Activated CD8-positive, alpha-beta memory T cell treated with anti-CD3 and anti-CD28 coated beads, Interleukin-2, amount 50 U/mL, for 24 hours (primary cell): ENCODE results near the gene ARPP21.

Experiments
- DNase-seq: peaks from one replicate; pipeline ENCODE4 v3.0.0-alpha.2; 2020; ENCODE audit errors: extremely low read depth

ARPP21 gene

DNA sequence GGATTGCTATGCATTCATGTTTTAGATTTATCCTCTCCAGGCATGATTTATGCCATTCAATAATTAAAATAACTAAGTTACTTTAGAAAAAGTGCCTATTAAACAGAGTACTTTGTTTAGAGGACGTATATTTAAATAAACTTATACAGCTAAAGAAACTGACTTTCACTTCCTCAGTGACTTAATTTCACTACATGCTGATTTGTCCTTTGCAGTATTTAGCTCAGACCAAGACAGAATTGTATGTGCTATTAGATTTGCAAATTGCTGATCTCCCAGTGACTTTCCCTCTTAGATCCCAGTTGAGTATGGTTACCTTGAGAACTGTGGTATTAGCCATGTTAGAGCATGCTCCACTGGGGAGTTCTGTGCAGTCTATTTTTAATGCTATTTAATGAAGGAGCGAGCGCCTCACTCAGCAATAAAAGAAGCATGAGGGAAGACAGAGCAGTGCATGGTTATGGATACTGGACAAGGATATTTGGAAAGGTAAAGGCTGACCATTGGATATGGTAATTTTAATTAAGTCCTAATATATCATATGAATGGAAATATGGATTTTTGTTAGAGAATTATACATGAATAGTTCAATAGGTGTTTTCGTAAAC is 2.7 kb downstream of the ARPP21 start:
- DNase-seq: no peak

DNA sequence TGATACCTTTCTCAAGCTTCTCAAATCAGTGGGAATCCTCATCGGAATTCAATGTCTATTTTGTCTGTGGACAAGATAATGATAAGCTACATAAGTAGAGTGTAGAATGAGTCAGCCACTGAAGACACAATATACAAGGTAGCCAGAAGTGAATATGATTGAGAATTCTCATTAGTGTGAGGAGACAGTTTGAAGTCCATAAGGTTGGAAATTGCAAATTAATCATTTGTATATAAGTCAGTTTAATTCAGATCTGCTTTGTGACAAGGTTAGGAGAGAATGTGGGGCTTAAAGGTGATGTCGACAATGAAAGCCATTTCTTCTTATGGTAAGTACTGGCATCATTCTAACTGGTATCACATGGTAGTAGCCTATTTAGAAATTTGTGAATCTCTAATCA is 4.2 kb downstream of the ARPP21 start:
- no peak for DNase-seq

DNA sequence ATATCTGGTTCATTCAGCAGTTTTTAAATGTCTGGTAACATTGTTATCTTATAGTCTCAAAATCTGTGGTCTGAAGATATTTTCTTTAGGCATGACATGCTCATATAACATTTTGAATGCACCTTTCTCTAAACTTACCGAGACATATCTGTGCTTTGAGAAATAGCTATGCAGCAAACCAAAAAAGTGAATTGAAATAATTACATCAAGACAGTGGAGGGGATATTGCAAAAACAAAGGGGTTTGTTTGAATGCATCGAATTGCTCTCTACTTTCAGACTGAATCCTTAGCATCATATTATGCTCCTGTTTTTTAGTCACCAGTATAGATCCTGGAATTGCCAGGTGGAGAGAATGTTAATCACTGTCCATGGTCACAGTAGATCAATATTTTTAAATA is 5.1 kb downstream of the ARPP21 start:
- no peak for DNase-seq

DNA sequence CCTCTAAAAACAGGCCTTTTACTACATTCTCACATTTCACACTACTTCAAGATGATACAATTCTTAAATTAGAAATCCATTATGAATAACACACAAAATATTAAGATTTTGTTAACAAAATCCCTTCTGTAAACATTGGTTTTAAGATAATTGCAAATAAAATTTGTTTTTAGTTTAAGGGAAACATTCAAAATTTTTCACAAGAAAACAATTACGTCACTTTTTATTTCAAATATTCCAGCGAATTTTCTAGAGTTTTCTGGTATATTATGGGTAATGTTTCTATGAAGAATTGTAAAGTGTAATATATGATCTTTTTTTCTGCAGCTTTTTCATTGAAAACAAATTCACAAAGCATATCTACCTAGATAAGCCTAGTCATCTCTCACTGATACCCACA is 5.9 kb downstream of the ARPP21 start:
- no peak for DNase-seq

DNA sequence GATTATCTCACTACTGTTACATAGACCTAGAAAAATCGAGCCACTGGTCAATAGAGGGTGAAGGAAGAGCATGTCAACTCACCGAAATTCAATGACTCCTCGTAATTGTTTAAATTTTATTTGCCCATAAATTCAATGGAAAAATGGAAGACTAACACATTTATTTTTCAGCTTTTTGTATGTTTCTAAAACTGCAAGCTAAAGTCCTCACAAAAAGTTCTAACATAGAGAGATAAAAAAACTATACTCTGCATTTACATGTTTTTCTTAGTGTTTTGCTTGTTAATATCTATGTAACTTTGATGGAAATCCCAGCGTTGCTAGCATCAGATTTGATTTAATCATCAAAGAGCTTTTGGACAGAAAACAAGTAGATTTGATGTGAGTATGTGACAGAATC is 6.8 kb downstream of the ARPP21 start:
- DNase-seq: no peak

DNA sequence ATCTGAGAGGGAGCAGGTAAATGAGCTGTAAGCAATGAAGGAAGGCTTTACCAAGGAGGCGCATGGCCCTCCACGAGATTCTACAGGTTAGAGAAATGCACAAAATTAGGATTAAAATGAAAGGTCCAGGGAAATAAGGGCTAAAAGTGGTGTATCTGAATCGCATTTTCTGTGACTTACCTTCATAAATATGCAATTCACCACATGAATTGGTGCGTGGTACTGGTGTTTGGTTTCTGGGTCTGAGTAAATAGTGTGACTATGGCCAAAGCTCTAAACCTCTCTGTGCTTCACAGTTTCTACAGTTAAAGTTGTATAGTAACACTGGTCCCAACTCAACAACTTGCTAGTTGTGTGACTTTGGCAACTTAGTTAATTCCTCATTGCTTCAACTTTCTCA is 8.1 kb downstream of the ARPP21 start:
- DNase-seq: no peak

DNA sequence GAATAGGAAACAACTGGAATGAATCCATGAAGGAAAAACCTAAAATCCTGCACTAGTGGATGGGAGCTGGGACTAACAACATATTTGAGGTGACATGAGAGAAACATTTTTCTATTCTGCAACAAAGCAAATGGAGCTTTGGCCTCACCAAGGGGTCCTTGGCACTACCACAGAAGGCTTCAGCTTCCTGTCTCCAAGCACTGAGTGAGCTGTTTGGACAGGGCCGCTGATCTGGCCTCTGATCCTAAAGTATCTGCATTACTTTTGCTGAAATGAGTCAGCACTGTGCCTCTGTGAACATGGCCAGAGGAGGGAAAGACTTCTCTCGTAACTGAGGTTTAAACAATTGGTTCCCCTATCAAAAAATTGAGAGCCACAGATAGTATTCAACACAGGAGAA is 9.0 kb downstream of the ARPP21 start:
- no peak for DNase-seq

DNA sequence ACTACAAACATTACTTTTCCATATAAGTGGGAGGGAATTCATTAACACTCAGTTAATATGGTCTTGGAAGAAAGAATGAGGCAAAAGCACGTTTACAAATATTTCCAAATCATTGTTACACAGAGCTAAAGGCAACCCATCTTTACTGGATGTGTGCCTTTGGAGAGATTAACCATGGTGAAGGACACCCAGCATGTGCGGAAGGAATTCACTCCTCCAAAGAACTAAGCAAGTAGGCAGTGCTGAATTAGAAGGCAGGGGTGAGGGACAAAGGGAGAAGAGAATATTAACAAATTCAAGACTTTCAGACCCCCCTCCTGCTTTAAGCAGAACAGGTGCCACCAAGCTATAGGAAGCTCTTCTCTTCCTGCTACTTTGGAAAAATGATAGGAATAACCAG is 10.1 kb downstream of the ARPP21 start:
- DNase-seq: no peak

DNA sequence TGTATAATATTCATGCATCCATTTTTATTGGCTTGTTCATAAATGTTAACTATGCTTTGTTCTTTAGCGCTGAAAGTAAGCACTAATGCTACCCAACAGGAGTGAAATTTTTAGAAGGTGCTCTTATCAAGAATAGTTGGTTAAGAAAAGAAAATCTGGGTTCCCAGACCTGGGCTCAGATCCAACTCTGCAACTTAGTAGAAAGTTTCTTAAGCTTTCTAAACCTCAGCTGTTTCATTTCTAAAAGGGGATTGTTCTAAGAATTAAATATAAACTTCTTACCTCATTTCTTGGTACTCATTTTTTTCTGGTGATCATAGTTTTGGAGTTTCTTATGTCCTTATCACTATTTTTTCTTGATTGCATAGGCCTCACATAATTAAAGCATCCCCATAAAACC is 12.1 kb downstream of the ARPP21 start:
- DNase-seq: no peak

DNA sequence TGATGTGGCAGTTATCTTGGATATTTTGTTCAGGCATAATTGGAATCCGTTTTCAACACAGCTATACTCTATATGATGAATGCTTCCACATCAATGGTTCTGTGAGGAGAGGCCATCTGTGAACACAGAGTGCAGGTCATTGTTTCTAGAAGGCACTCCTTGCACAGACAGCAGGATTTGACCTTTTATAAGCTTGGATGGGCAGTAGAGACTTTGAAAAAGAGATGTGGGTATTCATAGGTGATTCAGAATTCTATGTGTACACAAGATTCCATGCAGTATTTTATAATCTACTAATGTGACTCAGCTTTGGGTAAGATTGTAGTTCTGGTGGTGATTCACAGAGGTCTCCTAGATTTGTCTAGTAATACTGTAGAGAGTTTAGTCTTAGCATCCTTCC is 12.5 kb downstream of the ARPP21 start:
- DNase-seq: no peak

DNA sequence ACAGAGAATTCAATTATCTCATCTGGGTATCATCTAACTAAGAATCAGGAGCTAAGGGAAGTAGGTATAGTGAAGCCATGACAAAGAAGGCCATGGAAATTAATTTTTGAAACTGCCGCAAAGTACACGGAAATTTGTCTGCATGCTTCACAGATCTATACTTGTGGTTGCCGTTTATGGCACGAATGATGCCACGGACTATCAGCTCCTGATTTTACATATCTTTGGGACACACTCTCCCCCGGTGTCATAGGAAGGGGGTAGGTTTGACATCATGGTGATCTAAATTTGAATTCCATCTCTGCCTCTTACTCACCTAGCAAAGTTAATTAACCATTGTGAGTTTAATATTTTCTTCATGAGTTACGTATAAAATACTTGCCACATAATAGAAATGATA is 14.0 kb downstream of the ARPP21 start:
- no peak for DNase-seq

DNA sequence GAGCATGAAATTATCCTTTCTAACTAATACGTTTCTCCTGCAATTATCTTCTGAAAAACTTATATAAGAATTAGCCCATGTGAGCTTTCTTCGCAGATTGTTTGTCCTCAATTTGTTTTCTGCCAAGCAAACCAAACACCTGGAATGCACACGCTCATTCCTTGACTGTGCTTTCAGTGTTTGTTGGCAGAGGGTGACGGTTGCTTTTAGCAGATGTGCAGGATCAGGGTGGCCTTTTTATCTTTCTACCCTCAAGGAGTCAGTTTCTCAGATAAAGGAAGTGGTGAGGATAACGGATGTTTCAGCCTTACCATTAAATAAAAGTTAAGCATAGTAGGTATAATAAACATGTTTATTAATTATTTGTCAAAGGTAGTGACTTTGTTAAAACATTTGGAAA is 15.2 kb downstream of the ARPP21 start:
- no peak for DNase-seq

DNA sequence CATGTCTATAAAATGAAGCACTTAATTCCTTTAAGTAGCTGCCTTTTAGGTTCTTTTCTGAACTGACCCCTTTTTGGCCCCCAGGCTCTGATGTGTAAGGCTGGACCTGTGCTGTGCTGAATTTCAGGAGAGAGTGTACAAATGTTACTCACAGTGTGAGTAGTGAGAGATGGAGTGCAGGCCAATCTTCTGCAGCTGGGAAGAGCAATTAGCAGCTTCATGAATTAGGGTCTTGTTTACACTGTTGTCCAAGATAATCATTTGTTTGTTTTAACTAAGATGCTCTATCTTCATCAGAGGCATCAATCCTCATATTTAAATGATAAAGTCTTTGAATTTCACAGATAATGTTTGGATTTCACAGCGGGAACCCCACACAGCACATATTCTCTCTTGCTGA is 19.4 kb downstream of the ARPP21 start:
- no peak for DNase-seq

DNA sequence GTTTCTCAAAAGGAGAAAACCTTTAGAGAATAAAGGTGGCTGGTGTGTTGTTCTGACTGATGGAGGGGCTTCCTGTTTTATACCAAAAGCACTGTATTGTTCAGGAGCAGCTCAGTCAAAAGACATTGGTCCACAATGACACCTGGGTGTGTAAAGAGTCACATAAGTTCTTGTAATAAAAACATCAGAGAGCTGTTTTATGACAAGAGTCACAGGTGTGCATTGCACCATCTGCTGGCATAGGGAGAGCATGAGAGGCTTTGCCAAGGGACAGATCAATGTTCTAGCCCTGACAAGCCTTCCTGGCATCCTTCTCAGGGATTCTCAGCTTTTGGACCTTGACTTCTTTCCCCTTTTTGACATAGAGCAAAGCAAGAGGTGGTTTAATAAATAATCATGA is 20.4 kb downstream of the ARPP21 start:
- DNase-seq: no peak

DNA sequence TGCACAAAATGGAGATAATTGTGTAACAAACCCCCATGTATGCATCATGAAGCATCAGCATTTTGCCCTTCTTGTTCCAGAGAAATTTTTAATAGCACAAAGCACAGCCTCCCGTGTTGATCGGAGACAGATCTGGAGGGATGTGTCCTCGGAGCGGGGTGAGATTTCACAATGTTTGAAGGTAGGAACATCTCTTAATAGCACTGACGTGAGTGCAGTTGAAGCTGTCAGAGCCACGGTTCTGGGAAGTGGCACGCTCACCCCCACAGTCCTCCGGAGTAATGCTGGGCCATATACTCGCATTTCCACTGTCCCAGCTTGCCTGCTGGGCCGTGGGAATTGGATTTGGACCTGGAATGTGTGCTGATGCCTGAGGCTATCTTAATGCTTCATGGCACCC is 24.1 kb downstream of the ARPP21 start:
- no peak for DNase-seq

DNA sequence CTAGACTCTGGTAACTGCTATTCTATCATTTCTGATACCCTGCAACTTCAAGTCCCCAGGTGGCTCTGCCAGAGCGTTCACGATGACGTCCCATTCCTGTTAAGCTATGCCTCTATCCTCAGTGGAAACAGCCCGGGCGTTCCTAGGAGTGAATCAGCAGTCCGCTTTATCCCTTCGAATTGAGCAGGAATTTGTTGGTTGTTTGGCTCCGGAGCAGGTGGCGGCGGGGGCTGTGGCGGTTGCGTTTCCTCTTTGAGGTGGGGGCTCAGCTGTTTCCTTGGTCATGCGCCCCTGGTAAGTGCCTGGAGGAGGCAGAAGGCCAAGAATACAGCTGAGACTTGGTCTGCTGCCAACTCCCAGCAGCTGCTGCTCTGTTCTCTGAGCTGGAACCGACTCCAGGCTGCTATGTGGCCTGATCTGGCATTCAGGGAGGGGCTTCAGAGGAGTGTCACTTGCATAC is 25.2 kb downstream of the ARPP21 start:
- DNase-seq: no peak

DNA sequence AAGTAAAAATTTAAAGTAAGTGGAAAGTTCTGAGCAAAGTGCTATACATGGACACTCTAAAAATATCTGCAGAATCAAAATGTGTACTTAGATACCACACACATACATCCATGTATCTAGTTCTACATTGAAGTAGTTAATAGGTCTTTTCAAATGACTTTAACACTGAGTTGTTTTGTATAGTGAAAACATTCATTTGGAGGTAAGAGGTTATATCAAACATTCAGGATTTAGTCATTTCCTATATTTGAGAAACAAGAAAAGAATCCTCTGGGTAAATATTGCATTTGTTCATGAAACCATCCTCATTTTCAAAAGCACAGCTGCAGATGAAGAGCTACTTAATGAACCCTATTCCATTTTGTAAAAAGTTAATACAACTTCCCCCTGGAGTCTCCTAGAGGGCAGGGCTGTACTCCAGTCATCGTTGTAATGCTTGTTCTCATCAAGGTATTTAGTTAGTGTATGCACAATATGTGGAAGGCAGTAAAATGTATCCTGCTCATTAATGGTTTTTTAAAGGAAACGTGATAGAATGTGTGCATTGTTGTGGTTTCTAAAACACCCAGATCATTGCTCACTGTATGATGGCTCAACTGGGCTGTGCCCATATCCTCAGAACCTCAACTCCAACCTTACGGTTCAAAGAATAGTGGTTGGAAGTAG is 26.2 kb downstream of the ARPP21 start:
- DNase-seq: no peak

DNA sequence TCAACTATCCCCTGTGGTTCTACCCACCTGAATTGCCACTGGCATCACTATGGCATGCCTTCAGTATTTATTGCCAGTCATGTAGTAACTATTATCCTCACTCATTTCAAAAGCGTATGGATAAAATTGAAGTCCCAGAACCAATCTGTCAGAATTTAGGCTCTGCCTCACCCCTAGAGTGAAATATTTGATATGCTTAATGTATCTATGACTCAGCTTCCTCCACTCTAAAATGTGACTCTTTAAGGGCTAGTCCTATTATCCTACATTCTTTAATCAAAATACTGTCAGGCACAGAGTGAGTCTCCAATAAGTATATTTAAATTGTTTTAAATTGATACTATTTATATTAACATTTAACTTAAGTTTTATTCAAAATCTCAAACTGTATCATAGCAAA is 27.6 kb downstream of the ARPP21 start:
- no peak for DNase-seq

DNA sequence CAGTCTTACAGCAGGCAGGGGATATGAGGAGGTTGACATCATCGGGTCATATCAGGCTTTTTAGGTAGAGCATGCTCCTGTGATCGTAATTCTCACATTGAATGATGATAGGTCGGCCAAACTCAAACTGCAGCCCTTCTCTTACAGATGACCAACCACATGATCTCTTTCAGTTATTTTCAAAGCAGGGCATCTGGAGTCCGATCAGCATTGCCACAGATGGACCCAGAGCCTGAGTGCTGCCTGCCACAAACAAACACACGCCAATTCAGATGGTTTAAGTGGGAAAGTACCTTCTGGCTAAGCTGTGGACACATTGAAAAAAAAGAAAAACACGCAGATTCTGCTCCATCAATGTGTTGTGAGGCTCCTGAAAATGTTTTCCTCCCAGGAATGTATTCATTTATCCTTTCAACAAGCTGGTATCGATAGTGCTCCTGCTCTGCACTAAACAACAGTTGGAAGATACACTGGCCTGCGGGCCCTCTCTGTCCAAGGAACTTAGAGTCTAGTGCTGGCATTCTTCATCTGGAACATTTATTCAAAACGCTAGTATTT is 31.2 kb downstream of the ARPP21 start:
- no peak for DNase-seq

DNA sequence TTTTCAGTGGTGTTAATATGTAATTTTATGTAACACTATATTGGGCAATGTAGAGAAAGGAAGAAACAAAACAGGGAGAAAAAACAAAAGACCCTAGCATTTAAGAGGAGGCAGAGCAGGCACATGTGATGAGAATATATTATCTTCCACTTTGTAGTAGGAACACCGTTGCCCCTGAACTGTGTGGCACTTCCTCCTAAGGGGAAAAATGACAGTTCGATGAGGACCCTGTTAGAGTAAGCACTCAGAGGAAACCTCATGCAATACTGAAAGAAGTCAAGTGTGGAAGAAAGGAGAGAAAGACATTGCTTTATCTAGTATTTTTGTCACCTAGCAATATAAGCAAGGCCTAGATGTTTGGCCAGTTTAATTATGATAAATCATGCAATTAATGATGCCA is 32.2 kb downstream of the ARPP21 start:
- DNase-seq: no peak

DNA sequence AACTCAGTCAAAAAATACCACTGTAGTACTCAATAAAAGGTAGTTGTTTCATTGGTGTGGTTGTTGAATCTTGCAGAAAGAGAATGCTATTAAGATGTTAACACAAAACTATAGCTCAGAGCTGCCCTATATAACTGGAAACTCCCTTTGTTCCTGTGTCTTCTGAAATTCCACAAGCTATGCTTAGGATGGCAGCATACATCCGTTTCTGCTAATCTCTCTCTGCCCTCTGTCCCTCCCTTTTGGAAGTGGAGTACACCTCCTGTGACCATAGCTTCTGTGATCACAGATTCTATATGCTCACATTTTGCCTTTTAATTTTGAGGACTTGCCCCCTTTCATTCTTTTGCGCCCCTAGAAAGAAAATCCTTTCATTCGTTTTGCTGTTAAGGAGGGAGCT is 33.7 kb downstream of the ARPP21 start:
- DNase-seq: no peak

DNA sequence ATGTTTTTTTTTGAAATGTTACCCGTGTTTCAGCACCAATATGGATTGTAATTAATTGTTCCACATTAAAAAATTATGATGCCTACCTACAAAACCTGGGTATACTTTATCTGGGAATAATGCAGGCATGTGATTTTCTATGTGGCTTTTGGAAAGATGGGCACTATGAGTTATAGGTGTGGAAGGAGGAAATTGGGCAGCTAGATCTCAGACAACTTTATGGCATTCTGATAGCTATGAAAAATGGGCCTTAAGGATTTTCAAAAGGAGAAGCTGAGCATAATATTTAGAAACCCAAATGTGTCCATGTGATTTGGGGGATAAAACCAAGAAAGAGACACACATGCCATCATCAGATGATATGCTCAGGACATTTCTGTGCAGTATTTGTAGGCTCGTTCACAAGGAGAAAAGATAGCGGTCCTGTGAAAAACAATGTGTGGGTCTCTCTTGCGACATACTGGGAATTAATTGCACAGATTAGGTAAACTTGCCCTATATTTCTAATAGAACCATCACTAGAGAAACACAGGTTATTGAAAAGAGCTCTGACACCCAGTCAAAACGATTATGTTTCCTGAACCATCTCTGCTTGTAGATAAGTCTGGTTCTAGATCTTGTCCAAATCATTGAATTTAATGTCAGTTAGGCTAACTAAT is 35.3 kb downstream of the ARPP21 start:
- DNase-seq: no peak

DNA sequence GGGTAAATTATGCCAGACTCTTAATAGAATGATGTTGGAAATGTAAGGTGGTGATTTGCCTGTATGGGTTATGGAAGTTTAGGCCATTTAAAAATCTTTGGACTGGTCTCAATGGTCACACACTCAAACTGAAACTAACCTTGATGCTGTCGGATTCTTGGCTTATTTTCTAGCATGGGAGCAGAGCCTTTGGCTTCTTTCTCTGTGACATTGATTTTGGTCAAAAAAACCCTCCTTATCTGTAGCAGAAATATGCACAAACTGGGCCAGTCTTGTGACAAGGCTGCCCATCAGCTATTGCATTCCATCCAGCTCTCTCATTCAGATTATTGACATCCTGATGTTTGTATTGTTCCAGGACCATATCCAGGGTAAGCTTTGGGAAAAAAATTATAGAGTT is 35.9 kb downstream of the ARPP21 start:
- no peak for DNase-seq
